ENCODE measurements around the gene TTC34.
"Not testable (repeated sequence)": the region's sequence is repeated elsewhere in the genome, so short reads cannot be mapped to it uniquely, and the experiment has no call there.

Gene TTC34

DNA sequence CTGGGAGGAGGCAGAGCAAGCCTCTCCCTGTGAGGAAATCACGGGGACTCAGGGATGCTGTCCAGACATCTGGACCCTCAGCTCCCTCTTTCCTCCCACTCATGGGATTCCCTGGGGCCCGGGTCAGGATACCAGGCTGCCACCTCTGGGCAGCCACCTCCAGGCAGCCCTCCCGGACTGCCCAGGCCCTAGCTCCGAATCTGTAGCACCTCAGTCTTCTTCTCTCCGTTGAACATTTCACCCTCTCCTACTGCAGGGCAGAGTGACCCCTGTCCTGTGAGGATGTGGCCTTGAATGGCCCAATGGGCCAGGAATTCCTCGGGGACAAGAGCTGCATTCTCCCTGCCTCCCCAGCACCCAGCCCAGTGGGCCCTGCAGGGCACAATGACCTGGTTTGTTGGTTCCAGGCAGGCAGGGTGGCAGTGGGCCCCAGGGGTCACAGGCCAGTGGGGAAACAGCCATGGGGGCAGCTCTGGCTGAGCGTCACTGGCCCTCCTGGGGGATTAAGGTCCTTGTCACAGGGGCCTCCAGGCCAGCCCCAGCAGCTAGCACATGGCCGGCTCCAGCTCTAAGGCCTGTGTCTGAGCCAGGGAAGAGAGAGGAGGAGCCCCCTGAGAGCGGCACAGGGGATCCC lies 9.5 kb upstream of the TTC34 start:
- no peak for DNase-seq

DNA sequence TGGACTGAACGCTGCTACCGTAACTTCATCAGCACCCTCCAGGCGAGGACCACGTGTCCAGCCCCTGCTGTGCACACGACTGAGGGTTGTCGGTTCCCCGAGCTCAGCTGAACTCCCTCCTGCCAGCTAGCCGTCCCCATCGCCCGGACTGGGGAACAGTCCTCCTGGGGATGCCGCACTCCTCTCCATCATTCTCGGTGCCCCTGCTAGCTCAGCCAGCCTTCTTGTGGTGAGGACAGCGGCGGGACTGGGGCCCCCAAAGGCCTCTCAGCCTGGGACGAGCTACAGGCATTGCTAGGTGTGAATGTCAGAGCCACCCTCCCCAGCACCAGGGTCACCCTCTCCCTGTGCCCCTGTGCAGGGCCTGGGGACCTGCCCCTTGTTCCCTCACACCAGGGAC lies 8.8 kb upstream of the TTC34 start:
- no peak for DNase-seq

DNA sequence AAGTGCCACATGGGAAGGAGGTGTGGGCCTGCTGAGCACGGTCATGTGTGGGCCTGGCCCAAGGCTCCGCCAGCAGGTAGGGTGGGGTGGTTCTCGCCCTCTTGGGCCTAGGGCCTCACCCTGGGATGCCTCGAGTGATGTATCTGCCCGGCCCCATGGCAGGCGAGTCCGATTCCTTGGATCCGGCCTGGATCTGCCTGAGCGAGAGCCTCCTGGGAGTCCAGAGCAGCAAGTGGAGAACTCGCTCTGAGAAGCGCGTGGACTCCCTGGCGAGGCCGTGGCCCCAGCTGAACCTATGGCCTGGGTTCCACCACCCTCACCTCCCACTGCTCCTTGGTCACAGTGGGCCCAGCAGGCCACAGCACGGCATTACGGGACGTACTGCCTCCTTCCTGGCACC lies 8.2 kb upstream of the TTC34 start:
- DNase-seq, result no peak

DNA sequence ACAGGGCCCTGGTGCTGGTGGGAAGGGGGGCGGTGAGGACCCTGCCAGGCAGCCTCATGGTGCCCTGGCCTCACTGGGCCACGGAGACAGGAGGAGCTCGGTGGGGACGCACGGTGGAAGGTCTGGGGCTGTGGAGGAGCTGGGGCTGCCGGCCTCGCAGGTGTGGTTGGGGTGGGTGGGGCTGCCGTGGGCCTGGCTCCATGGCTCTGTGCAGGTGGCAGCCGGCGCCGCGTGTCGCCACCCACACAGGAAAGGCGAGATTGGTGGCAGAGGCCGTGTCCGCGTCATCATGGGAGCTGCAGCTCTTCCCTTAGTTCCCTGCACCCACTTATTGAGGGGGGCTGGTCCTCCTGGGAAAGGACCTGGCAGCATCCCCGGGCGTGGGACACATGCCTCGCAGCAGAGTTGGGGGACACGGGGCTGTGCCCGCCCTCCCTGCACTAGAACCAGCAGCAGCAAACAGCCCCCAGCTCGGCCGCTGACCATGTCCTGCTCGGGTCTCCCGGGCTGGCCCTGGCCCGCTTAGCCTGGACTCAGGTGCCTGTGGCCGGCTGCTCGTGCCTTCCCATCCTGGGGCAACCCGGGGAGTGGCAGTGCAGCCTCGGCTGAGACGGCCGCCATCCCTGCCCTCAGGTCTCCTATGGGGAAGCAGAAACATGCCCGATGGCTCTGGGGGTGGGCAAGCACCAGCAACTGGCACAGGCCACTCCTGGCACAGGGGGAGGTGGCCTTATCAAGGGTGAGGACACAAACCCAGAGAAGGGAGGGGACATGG lies 7.5 kb upstream of the TTC34 start:
- no peak for DNase-seq

DNA sequence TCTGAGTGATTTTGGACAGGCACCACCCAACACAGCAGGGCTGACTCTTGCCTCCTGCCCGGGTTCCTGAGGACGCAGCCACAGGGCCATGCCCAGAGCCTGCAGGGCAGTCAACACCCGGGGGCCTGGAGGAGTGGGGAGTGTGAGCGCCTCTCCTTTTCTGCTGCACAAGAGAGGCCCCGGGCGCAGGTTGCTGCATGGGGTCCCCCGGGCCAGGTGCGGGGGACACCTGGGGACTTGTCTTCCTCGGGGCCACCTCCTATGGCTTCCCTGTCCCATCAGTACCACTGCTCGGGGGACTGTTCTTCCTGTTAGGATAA lies 6.9 kb upstream of the TTC34 start:
- DNase-seq, result no peak

DNA sequence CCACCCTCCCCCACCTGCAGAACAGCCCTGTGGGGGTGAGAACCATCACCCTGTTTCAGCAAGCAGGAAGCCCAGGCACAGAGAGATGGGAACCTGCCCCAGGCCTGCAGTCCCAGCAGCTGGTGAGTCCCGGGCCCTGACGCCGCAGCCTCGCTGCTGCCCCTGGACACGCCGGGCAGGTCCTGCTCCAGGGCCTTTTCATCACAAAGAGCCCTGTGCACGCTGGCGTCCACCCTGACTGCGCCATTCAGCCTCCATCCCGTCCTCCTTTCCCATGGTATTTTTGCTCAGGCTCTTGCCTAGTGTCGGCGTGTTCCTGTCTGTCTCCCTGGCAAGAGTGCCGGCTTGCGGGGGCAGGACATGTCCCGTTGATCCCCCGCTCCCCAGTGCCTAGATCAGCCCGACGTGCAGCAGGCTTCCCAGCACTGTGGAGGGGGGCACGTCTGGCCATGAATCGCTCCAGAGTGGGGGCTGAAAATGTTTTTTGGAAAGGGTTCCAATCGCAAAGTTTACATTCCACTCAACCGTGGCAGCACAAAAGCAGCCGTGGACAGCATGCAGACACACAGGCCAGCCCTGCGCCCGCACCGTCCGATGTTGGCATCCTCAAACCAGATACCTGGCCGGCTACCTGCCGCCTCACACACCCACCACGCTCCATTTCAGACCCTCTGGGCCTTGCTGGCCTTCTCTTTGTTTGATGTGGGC lies 6.3 kb upstream of the TTC34 start:
- no peak for DNase-seq

DNA sequence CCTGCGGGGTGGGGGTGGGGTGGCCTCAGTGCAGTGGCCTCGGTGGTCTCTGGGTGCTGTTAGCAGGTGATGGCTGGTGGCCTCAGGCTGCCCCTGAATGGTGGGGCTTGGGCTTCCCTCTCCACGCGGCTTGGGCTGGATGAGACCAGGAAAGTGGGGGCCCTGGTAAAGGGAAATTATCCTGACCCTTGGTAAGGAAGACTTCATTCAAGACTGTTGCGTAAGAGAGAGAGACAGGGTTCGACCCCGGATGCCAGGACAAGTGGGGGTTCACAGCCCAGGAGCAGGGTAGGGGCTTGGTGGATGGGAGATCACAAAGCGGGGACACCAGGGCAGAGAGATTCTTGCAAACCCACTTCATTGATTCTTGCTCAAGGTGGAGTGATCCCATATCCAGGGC lies 5.5 kb upstream of the TTC34 start:
- DNase-seq, result no peak

DNA sequence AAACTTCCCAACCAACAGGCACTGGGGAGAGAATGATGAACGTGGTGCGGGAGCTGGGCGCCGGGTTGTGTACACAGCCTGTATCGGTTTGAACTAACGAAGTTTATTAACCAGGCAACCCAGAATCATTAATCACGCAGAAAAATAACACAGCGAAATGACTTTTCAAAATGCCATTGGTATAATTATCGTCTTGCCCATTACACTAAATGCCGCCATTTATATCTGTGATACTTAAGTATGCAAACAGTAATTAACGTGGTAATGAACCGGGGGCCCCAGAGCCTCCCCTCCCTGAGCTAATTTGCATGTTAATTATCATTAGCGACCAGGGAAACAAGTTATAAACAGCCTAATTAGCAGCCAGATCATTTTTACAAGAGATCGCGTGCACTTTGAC lies 5.1 kb upstream of the TTC34 start:
- DNase-seq, result no peak

DNA sequence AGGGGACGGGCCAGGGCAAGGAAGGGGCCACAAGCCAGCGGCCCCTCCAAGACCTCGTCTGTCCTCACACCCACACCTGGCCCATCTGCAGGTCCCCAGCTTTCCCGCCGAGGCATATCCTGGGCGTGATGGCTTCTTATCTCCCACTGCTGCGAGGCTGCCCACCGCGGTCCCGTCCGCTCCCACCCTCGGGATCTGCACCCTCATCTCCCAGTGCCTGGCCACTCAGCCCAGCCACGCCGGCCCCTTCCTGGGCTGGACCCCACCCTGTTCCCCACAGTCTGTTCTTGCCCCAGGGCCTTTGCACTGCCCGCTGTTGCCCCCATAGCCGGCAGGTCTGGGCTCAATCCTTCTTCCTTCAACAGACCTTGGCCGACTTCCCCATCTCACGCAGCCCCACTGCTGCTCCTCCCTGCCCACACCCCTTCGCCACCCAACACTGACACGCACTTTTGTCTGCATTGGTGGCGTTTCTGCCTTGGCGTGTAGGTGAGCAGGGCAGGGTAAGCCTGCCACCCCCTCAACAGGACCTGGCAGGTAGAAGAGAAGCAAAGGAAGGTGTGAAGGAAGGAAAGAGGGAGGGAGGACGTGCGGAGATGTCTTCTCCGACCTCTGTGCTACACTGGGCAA lies 4.4 kb upstream of the TTC34 start:
- DNase-seq, result no peak

DNA sequence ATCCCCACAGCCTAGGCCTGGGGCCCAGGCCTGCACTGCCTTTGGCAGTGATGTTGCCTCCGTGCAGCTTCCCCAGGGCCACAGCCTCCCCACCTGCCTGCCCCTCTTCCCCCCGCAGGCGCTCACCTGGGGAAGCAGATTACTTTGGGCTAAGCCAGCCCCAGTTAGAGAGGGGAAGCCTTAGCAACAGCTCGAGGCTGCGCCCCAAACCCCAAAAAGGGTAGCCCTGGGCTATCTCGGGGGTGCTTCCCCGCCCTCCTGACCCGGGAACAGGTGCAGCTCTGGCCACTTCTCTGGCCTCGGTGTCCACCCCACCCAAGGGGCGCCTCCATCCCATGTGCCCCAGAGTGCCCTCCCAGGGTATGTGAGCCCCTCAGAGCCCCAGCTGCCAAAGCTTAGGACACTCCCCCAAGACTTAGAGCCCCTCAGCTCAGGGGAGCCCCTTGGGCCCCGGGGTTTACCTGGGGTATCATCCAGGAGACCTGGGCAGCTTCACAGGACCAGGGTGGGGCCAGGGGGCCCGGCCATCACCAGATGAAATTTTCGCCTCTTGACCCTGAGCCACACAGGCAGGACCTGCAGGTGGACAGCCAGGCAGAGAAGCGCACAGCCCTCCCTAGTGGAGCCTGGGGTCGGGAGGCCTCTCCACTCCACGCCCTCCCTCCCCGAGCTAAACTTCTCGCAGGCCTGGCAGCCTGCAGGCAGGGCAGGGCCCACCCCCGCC lies 3.3 kb upstream of the TTC34 start:
- no peak for DNase-seq

DNA sequence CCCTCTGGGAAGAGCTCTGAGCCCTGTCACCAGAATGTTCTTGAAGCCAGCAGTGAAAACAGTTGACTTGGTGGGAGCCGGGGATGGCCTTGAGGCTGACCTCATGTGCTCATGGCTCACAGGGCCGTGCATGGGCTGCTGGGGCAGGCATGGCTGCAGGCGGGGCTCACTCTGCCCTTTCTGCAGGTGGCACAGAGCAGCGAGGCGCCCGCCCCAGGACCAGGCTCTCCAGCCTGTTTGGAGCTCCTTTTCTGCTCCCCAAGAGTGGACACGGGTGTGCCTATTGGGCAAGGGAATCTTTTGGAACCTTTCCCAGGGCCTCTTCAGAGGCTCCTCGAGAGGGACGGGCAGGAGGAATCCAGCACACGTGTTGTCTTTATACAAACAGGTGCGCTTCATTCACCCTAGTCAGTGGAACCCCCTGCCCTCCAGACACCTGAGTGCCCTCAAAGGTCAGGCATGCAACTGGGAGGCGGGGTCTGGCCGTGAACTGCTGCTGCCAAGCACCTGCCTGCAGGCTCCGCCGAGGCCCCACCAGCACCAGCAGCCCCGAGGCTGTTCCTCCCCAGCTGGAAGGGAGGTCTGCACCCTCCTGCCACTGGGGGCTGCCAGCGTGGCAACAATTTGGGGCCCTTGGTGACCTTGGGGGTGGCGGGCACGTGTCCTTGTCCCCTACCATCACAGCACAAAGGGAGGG lies 2.6 kb upstream of the TTC34 start:
- no peak for DNase-seq

DNA sequence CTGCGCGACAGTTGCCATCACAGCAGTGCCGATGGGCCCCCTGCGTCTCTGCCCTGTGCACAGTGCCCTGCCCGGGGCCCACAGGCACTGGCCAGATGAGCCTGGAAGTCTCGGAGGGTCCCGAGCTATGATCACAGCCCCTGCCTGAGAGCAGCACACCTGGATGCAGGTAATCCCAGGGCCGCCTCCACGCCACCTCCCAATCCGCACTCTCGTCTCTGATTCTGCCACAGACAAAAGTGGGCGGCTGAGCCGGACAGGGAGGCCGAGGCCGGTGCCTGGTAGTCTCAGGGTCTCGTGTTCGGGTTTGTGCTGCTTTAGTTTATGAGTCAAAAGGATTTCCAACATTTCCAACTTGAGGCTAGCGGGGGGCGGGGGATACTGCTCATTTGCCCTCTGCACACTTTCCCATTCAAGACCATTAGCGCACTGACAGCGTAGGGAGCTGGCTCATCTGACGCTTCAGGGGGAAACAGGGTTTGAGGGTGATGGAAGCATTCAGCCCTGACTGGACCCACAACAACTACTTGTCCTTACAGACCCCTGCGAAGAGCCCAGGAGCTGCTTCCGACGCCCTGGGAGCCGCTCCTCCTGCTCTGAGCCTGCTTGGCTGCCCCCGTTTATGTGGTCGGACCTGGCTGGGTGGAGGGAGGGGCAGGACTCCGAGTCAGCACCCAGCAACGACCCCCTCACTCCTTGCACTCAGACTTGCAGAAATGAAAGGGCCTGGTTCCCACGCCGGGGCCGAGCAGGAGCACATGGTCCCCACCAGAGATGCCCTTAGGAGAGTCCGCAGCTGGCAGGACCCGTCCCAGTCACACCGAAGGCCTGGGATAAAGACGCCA lies 1.8 kb upstream of the TTC34 start:
- DNase-seq, result no peak

DNA sequence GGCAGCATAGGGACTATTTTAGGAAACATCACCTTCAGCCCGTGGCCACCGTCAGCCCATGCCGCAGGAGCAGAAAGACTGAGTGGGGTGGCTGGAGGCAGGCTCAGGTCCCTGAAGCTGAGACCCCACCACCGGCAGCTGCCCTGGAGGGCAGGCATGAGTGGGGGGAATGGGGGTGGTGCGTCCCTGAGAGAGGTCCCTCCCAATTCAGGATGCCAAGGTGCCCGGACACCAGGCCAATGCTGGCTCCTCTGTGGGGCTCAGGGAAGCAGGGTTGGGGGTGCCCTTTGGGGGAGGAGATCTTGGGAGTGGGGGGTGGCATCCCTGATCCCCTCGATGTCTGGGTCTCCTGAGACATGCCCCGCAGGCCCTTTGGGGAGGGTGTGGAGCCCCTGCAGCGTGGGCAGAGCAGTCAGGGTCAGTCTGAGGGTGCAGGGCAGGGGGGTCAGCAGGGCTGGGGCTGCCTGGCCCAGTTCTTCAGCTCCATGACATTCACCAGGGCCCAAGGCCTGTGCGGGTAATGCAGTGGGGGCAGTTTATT lies 998 bp upstream of the TTC34 start:
- DNase-seq, result no peak

DNA sequence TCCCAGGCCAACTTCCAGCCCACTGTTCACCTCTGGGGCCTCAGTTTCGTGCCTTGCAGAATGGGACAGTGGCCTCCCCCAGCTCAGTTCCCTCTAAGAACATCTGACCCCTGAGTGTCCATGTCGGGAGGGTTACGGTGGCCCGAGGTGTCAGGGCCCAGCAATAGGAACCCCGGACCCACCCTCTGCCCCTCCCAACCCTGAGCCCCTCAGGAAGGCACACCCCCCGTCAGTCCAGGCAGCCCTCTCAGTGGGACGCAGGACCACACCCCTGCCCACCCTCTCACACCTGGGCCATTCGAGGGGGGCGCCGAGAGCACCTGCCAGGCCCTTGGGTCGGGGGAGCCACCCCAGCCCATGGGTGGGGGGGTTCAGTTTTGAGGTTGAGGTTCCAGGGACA lies 447 bp downstream of the TTC34 start:
- DNase-seq, result no peak

DNA sequence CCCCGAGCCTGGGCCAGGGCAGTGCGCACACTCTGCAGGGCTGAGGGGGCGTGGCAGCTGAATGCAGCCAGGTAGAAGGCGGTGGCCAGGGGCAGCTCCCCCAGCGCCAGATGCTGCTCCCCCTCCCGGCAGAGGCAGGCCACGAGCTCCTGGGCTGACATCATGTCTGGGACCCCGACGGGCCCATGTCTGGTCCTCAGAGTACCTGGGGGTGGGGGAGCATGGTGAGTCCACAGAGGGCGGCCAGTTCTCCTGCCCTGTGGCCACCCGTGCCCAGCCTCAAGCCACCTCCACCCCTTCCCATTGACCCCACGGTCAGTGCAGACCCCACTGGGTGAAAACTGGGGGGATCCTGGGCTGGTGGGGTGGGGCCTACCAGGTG lies 838 bp downstream of the TTC34 start:
- DNase-seq, result no peak

DNA sequence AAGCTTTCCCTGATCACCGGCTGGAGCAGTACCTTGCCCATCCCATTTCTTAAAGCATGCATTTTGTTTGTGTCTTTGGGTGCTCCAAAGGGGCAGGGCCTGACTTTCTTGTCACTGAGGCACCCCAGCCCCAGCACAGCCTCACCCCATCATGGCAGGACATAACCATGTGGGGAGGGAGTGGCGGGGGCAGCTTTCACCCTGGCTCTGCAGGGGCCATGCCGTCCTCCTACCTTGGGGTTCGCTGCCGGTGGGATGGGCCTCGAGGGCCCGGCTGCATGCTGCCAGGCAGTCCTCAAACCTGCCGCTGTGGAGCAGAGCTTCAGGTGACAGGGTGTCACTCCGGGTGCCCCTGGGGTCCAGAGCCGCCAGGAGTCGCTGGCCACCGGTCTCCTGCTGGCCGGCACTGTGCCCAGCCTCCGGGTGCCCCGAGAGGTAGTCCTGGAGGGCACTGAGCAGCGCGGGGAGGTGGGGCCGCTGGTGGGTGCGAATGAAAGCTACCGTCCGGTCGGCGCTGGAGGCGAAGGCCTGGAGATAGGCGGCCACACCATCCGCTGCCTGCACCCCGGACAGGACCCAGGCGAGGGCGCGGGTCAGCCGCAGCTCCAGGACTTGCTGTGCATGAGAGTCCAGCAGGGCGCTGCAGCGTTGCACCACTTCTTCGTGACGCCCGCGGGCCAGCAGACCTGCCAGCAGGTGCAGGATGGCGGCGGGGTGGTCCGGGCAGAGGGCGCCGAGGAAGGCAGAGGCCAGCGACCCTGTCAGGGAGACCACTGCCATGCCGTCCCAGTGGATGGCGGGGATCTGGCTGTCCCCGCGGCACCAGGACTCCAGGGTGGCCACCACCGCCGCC lies 1.5 kb downstream of the TTC34 start:
- DNase-seq, result no peak

DNA sequence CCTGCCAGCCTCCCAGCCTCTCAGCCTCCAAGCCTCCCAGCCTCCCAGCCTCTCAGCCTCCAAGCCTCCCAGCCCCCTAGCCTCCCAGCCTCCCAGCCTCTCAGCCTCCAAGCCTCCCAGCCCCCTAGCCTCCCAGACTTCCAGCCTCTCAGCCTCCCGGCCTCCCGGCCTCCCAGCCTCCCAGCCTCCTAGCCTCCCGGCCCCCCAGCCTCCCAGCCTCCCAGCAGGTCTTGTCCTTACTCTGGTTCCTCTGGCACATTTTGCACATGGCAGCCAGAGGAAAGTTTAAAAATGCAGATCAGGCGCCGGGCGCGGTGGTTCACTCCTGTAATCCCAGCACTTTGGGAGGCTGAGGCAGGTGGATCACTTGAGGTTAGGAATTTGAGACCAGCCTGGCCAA lies 2.5 kb downstream of the TTC34 start:
- DNase-seq, result not testable (repeated sequence)

DNA sequence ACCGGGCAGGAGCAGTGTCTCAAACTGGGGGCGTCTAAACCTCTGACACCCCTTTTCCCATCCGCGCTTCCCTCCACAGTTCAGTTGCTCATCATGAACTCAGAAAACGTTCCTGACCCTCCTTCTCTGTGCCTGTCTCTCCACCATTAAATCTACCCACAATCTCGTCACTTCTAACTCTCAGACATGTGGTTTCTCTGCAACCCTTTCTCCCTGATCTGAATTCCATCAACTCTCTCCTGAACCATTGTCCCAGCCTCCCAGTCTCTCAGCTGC lies 3.8 kb downstream of the TTC34 start:
- DNase-seq, result no peak

DNA sequence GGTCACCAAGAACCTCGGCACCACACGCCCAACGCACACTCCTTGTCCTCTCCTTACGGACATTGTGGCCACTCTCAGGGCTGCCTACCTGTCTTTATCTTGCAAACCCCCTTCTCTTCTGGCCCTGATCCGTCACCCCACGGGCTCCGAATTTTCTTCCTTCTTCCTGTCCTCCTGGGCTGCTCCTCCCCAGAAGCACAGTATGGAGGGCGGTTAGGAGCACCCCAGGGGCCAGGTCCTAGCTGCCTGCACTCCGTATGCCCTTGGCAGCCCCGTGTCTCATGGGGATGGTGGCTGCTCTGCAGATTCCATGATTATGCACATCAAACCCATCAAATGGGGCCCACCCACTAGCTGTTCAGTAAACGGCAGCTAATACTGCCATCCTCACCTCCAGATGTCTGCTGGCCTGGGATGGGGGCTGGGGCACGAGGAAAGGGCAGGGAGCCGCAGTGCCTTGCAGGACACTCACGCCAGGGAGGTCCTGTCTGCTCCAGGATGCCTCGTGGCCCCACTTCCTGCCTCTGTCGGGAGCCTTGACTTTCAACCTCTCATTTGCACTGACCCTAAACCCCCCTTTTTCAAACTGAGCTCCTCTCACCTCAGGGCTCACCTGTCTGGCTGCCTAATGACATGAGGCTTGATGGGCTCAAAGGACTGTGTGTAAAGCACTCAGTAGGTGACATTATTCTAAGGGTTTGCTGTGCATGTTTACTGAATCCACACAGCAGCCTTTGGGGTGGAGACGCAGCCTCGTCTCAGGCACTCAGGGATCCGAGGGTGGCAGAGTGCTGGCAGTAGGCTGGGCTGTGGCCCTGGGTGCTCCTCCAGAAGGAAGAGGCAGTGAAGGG lies 4.4 kb downstream of the TTC34 start:
- no peak for DNase-seq

DNA sequence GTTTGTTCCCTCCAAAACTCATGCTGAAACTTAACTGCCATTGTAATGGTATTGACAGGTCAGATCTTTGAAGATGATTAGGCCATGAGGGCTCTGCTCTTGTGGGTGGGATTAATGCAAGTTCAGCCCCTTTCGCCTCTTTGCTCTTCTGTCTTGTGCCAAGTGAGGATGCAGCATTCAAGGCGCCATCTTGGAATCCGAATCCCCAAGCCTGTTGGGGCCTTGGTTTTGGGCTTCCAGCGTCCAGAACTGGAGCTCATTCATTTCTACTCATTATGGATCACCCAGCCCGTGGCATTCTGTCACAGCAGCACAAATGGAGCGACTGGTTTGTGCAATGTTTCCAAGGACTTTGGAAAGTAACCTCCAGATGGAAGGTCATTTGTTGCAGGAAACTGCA lies 5.6 kb downstream of the TTC34 start:
- no peak for DNase-seq
